OCI-LY1 (cell line): ENCODE data around the gene GASK1A.

Source experiments
- CTCF ChIP-seq: fragments of 200-600 bp; sonication (generic), shearing (Covaris generic); IDR thresholded peaks from 2 replicates; pipeline ENCODE4 v1.5.1; 2017; ENCODE audit warnings: mild to moderate bottlenecking, antibody characterized with exemption, low read length, moderate library complexity, mixed read lengths
- EZH2 ChIP-seq: fragments of 200-600 bp; sonication (generic), shearing (Covaris generic); IDR thresholded peaks from 2 replicates; pipeline ENCODE4 v1.8.0; 2017; ENCODE audit warnings: borderline replicate concordance, mixed run types, mild to moderate bottlenecking, antibody characterized with exemption, low read length, moderate library complexity, mixed read lengths

GRCh38 chr3:43015991-43016865 is 37.1 kb downstream of the GASK1A start:
- TF ChIP-seq CTCF (no peak), EZH2 (no peak)
